ENCODE results near the gene PDE4D. TPM values are rescaled to one million over a fixed set of nuclear protein-coding genes. Genes with fewer than 3 reads are reported as not detected.
A peak's percentile ranks its signal among the peaks of the same experiment; 100 is the strongest.

PDE4D gene
- total RNA-seq, 4 donors from 2014 or later: 35.0 to 121 (median 63.4) TPM

DNA sequence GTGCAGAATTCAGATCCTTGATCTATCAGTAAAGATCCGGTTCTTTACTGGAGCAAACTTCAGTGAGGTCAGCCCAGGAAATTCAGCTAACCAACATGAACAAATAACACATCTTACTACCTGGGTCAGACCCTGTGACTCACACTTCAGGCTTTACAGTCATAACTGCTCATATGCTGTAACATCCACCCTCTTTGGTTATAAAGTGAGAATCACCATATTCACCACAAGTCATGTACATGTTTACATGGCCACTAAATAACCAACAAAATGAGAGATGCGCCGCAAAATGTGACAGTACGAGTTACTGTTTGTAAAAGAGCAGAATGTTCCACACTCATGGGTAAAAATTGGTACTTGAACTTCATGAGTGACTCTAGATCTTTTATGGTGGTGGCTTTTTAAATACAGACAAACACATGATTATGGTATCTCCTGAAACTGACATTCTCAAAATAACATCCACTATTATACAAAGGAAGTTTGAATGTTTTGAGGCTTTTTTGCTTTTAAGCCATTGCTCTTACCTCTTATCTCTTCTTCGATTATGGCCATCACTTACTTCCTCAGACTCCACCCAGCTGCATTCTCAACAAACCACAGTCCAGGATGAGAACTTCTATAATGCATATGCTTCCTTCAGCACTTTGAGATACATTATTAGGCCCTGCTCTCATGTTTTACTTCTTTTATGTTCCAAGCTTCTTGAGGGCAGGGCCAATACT is 794.1 kb downstream of the PDE4D start:
- Histone ChIP-seq H3K9me3 (no peaks in the 10 kb centered on the region), H3K4me3 (no peak overlapping the region), H3K27ac (no peak overlapping the region), H3K36me3 (no peaks in the 10 kb centered on the region), H3K4me1 (peaks cover 5 to 47% (median 9%) of the 10 kb centered on the region in 3 donors), H3K27me3 (no peaks in the 10 kb centered on the region)
- TF ChIP-seq, protein P1, sequence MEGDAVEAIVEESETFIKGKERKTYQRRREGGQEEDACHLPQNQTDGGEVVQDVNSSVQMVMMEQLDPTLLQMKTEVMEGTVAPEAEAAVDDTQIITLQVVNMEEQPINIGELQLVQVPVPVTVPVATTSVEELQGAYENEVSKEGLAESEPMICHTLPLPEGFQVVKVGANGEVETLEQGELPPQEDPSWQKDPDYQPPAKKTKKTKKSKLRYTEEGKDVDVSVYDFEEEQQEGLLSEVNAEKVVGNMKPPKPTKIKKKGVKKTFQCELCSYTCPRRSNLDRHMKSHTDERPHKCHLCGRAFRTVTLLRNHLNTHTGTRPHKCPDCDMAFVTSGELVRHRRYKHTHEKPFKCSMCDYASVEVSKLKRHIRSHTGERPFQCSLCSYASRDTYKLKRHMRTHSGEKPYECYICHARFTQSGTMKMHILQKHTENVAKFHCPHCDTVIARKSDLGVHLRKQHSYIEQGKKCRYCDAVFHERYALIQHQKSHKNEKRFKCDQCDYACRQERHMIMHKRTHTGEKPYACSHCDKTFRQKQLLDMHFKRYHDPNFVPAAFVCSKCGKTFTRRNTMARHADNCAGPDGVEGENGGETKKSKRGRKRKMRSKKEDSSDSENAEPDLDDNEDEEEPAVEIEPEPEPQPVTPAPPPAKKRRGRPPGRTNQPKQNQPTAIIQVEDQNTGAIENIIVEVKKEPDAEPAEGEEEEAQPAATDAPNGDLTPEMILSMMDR (IDR thresholded peaks at IDR 0.05): no peak
- no peak for ATAC-seq
- WGBS, 2 donors (ENCODE audit: low coverage in 1 of 2): 74 to 90% methylated on average over 2 to 5 of the region's 5 CpGs

DNA sequence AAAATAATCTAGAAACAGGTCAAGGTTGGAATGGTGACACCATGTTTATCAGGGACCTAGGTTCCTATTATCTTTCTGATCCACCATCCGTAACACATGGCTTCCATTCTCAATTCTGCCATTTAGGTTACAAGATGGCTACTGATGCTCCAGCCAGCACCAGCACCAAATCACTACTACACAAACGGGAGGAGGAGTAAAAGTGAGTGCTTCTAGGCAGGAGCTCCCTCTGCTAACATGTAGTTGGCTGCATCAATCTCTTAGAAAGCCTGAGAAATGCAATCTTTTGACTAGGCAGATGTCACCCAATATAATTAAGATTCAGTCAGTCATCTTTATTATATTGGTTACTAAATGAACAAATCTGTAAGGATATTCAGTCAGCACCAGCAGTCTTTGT is 794.8 kb downstream of the PDE4D start:
- Histone ChIP-seq H3K36me3 (no peaks in the 10 kb centered on the region), H3K27ac (no peak overlapping the region), H3K27me3 (no peaks in the 10 kb centered on the region), H3K9me3 (no peaks in the 10 kb centered on the region), H3K4me1 (peaks cover 5 to 46% (median 9%) of the 10 kb centered on the region in 3 donors), H3K4me3 (no peak overlapping the region)
- 93 to 100% methylated on average over 2 of the region's 2 CpGs for WGBS, 2 donors (ENCODE audit: low coverage in 1 of 2)
- TF ChIP-seq POLR2A (IDR thresholded peaks at IDR 0.05) (no peak), POLR2AphosphoS5 (IDR thresholded peaks at IDR 0.05) (no peak), EP300 (IDR thresholded peaks at IDR 0.05) (no peak)
- TF ChIP-seq, protein P1 (IDR thresholded peaks at IDR 0.05): no peak
- ATAC-seq: no peak

DNA sequence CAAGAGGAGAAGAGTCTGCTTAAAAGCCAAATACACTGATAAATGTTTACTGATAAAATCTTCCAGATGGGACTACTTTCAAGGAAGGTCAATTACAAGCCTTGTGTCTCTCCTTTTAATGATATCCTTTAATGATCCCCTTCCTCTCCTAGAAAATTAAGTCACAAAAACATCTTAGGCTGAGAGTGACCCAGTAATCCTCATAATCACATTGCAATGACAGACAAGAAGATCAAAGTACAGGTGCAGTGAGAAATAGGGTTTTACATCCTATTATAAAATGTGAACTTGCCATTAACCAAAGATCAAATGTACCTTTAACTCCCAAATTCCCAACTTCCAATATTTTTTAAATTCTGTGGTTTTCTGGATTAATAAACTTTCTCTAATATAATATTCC is 795.8 kb downstream of the PDE4D start:
- no peaks in the 10 kb centered on the region for H3K36me3 ChIP-seq
- no peak overlapping the region for H3K4me3 ChIP-seq
- H3K4me1 ChIP-seq: peaks cover 5 to 48% (median 9%) of the 10 kb centered on the region in 3 donors
- no peak for ATAC-seq
- TF ChIP-seq, protein P1 (IDR thresholded peaks at IDR 0.05): no peak
- TF ChIP-seq POLR2AphosphoS5 (IDR thresholded peaks at IDR 0.05): no peak
- TF ChIP-seq EP300 (IDR thresholded peaks at IDR 0.05): no peak
- TF ChIP-seq POLR2A (IDR thresholded peaks at IDR 0.05): no peak
- H3K27me3 ChIP-seq: no peaks in the 10 kb centered on the region
- H3K9me3 ChIP-seq: no peaks in the 10 kb centered on the region
- H3K27ac ChIP-seq: peak overlapping the region in 1 of 4 donors; percentile 5

DNA sequence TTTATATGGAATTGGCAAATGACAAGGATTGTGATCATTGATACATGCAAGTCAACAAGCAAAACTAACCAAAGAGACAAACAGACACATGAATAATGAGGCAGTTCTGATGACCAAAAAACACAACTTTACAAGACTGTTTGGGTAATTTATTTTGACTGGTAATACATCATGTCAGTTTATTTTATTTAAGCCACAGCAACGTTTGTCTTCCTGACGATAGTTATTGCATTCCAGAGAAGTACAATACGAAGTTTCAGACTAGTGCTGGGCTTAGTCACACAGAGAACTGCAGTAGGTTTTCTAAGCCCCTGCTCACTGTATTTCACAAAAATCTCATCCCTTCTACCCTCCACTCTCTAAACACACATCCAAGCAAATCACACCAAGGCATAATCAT is 796.4 kb downstream of the PDE4D start:
- no peaks in the 10 kb centered on the region for H3K9me3 ChIP-seq
- peak overlapping the region in 1 of 4 donors; percentile 5 for H3K27ac ChIP-seq
- TF ChIP-seq POLR2A (IDR thresholded peaks at IDR 0.05): no peak
- TF ChIP-seq, protein P1 (IDR thresholded peaks at IDR 0.05): no peak
- no peak for TF ChIP-seq EP300 (IDR thresholded peaks at IDR 0.05)
- TF ChIP-seq POLR2AphosphoS5 (IDR thresholded peaks at IDR 0.05): no peak
- ATAC-seq: no peak
- H3K4me1 ChIP-seq: peaks cover 5 to 51% (median 9%) of the 10 kb centered on the region in 3 donors
- no peaks in the 10 kb centered on the region for H3K27me3 ChIP-seq
- WGBS, 2 donors (ENCODE audit: low coverage in 1 of 2): 22 to 24% methylated on average over 3 of the region's 3 CpGs
- H3K4me3 ChIP-seq: no peak overlapping the region
- no peaks in the 10 kb centered on the region for H3K36me3 ChIP-seq

DNA sequence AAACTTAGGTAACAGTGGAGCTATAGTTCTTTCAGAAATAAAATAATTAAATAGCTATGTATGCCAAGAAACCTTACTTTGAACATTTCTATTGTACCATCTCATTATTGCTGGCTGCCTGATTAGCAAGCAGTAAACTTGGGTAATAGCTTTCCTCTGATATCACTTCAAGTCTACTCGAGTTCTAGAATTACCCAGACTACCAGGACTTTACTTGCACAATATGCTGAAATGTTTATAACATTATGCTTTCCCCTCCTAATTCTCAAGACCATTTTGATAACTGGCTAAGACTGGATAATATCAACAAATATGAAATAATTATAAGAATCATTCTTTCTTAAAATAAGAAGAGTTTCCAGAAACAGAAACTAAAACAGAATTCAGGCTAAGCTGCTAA is 798.0 kb downstream of the PDE4D start:
- no peaks in the 10 kb centered on the region for H3K27me3 ChIP-seq
- WGBS, 2 donors (ENCODE audit: low coverage in 1 of 2): 18 to 29% methylated on average over 1 of the region's 1 CpG
- H3K4me1 ChIP-seq: peaks cover 5 to 51% (median 9%) of the 10 kb centered on the region in 3 donors
- no peaks in the 10 kb centered on the region for H3K36me3 ChIP-seq
- peak overlapping the region in 3 of 4 donors; percentile 51 to 57 (median 53) for H3K27ac ChIP-seq
- H3K4me3 ChIP-seq: peak overlapping the region in 1 of 2 donors; percentile 10
- TF ChIP-seq EP300 (IDR thresholded peaks at IDR 0.05) (no peak), POLR2AphosphoS5 (IDR thresholded peaks at IDR 0.05) (peak; percentile 75)
- no peaks in the 10 kb centered on the region for H3K9me3 ChIP-seq
- peak; percentile 66 for ATAC-seq
